GM18508 (cell line): ENCODE measurements around the gene VPS41.

ENCODE experiments used
- ATAC-seq: cut with Tn5 transposase; IDR thresholded peaks from one replicate; pipeline ENCODE4 v1.9.1; 2021; ENCODE audit warnings: moderate number of reproducible peaks; ENCODE audit not compliant: insufficient read depth, unreplicated experiment

Gene VPS41

GRCh38 chr7:38748056-38748610, 160.9 kb downstream of the VPS41 start:
- no peak for ATAC-seq

- ATAC-seq: no peak
Measured at GRCh38 chr7:38746438-38746837, 162.6 kb downstream of the VPS41 start.

- ATAC-seq: no peak
Measured at GRCh38 chr7:38744746-38745145, 164.2 kb downstream of the VPS41 start.

GRCh38 chr7:38743899-38744298, 165.1 kb downstream of the VPS41 start:
- no peak for ATAC-seq

GRCh38 chr7:38740041-38740440, 168.9 kb downstream of the VPS41 start:
- ATAC-seq: no peak

GRCh38 chr7:38736138-38736537, 172.9 kb downstream of the VPS41 start:
- ATAC-seq: no peak

- no peak for ATAC-seq
Measured at GRCh38 chr7:38731215-38731614, 177.8 kb downstream of the VPS41 start.

- no peak for ATAC-seq
Measured at GRCh38 chr7:38728145-38728544, 180.8 kb downstream of the VPS41 start.

- no peak for ATAC-seq
Measured at GRCh38 chr7:38727184-38727940, 181.6 kb downstream of the VPS41 start.

- ATAC-seq: no peak
Measured at GRCh38 chr7:38723327-38723726, 185.7 kb downstream of the VPS41 start.

GRCh38 chr7:38716397-38716796, 192.6 kb downstream of the VPS41 start:
- no peak for ATAC-seq

- no peak for ATAC-seq
Measured at GRCh38 chr7:38709123-38709522, 199.9 kb downstream of the VPS41 start.

GRCh38 chr7:38704751-38705150, 204.2 kb downstream of the VPS41 start:
- ATAC-seq: no peak

- no peak for ATAC-seq
Measured at GRCh38 chr7:38704041-38704547, 204.9 kb downstream of the VPS41 start.

- ATAC-seq: no peak
Measured at GRCh38 chr7:38703093-38703492, 205.9 kb downstream of the VPS41 start.

GRCh38 chr7:38702002-38702535, 206.9 kb downstream of the VPS41 start:
- ATAC-seq: no peak

GRCh38 chr7:38700116-38700515, 208.9 kb downstream of the VPS41 start:
- no peak for ATAC-seq

- no peak for ATAC-seq
Measured at GRCh38 chr7:38699471-38699870, 209.5 kb downstream of the VPS41 start.

- no peak for ATAC-seq
Measured at GRCh38 chr7:38694326-38694725, 214.7 kb downstream of the VPS41 start.

GRCh38 chr7:38686888-38687287, 222.1 kb downstream of the VPS41 start:
- ATAC-seq: no peak

GRCh38 chr7:38685851-38686250, 223.1 kb downstream of the VPS41 start:
- ATAC-seq: no peak

GRCh38 chr7:38682606-38683005, 226.4 kb downstream of the VPS41 start:
- ATAC-seq: no peak
